AG10803 (cell line): Measurements from ENCODE around the gene IPO4.

Experiments
- DNase-seq: peaks from one replicate; pipeline ENCODE4 v3.0.0; 2010; ENCODE audit warnings: low read depth
- H3K4me3 ChIP-seq: 2 replicates; pipeline ENCODE4 v1.5.1; 2011; ENCODE audit warnings: mild to moderate bottlenecking, low read length, control low read depth
- TF ChIP-seq, protein P1 (sequence below): conservative IDR thresholded peaks from 2 replicates; pipeline ENCODE4 v1.5.1; 2011; ENCODE audit warnings: mild to moderate bottlenecking, low read length, control low read depth, inconsistent platforms

The IPO4 gene, protein sequence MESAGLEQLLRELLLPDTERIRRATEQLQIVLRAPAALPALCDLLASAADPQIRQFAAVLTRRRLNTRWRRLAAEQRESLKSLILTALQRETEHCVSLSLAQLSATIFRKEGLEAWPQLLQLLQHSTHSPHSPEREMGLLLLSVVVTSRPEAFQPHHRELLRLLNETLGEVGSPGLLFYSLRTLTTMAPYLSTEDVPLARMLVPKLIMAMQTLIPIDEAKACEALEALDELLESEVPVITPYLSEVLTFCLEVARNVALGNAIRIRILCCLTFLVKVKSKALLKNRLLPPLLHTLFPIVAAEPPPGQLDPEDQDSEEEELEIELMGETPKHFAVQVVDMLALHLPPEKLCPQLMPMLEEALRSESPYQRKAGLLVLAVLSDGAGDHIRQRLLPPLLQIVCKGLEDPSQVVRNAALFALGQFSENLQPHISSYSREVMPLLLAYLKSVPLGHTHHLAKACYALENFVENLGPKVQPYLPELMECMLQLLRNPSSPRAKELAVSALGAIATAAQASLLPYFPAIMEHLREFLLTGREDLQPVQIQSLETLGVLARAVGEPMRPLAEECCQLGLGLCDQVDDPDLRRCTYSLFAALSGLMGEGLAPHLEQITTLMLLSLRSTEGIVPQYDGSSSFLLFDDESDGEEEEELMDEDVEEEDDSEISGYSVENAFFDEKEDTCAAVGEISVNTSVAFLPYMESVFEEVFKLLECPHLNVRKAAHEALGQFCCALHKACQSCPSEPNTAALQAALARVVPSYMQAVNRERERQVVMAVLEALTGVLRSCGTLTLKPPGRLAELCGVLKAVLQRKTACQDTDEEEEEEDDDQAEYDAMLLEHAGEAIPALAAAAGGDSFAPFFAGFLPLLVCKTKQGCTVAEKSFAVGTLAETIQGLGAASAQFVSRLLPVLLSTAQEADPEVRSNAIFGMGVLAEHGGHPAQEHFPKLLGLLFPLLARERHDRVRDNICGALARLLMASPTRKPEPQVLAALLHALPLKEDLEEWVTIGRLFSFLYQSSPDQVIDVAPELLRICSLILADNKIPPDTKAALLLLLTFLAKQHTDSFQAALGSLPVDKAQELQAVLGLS

DNA sequence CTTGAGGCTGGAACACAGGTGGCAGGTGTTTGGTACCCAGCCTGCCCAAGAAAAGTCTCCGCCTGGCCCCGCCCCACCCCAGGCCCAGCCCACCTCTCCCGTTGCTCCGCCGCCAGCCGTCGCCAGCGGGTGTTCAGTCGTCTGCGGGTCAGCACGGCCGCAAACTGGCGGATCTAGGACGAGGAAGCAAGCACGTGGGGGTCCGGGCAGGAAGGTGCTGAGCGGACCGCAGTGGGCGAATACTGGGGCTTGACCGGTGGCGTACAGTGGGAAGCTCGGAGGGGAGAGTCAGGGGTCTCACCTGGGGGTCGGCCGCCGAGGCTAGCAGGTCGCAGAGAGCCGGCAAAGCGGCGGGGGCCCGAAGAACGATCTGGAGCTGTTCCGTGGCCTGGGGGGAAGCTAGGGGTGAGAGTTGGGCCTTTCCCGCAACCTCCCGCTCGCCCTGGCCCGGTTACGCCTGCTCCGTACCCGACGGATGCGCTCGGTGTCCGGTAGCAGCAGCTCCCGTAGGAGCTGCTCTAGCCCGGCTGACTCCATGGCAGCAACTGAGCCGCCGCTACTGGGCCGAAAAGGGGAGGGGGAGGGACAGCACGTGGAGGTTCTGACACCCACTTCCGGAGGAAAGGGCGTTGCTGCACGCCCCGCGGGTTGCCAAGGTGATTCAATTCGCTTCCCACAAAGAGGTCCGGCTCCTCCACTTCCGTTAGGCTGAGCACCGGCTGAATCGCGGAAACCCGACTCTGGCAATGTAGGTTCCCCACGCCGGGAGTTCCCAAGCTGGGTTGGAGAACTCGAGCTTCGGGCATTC, at the start of gene IPO4:
TSS of gene IPO4 (minus strand) at position 566 of the 808 bp plus-strand sequence. CDS start at position 537, 29 bp downstream.
- DNase-seq, result peak; percentile 98
- TF ChIP-seq, protein P1, sequence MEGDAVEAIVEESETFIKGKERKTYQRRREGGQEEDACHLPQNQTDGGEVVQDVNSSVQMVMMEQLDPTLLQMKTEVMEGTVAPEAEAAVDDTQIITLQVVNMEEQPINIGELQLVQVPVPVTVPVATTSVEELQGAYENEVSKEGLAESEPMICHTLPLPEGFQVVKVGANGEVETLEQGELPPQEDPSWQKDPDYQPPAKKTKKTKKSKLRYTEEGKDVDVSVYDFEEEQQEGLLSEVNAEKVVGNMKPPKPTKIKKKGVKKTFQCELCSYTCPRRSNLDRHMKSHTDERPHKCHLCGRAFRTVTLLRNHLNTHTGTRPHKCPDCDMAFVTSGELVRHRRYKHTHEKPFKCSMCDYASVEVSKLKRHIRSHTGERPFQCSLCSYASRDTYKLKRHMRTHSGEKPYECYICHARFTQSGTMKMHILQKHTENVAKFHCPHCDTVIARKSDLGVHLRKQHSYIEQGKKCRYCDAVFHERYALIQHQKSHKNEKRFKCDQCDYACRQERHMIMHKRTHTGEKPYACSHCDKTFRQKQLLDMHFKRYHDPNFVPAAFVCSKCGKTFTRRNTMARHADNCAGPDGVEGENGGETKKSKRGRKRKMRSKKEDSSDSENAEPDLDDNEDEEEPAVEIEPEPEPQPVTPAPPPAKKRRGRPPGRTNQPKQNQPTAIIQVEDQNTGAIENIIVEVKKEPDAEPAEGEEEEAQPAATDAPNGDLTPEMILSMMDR, result no peak
- H3K4me3 ChIP-seq, result peak within 1 kb of the TSS; percentile 83

DNA sequence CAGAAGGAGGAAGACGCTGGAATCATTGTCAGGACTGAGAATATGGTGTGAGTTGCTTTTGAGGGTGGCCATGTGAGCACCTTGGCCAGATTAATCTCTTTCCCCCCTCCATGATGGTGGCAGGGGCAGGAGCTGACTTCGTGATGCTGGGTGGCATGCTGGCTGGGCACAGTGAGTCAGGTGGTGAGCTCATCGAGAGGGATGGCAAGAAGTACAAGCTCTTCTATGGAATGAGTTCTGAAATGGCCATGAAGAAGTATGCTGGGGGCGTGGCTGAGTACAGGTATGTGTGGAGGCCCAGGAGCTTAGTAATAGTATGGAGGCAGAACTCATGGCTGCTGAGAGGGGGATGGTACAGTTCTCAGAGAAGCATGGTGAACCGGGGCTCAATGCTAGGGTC, 49.5 kb upstream of the IPO4 start:
- TF ChIP-seq, protein P1, result no peak
- no peak for DNase-seq
- H3K4me3 ChIP-seq, result no peak overlapping the region

DNA sequence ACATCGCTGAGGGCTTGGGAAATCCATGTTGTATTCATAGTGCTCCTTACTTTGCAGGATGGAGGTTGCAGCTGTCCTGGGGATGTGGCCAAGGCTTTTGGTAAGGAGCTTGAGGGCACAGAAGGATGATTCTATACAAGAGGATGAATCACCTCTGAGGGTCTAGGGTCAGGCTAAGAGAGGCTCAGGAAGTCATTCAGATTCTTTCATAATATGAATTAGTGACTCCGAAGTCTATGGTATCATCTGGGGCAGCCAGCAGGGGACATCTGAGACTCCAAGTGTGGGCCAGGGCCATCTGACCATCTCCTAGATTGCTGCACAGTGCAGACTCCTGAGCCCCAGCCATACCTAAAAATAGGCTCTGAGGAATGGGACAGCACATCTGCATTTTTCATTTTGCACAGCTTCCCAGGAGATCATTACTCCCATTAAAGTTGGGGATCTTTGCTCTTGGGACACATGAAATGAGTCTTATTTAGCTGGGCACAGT, 48.9 kb upstream of the IPO4 start:
- no peak overlapping the region for H3K4me3 ChIP-seq
- TF ChIP-seq, protein P1, result no peak
- peak; percentile 17 for DNase-seq

DNA sequence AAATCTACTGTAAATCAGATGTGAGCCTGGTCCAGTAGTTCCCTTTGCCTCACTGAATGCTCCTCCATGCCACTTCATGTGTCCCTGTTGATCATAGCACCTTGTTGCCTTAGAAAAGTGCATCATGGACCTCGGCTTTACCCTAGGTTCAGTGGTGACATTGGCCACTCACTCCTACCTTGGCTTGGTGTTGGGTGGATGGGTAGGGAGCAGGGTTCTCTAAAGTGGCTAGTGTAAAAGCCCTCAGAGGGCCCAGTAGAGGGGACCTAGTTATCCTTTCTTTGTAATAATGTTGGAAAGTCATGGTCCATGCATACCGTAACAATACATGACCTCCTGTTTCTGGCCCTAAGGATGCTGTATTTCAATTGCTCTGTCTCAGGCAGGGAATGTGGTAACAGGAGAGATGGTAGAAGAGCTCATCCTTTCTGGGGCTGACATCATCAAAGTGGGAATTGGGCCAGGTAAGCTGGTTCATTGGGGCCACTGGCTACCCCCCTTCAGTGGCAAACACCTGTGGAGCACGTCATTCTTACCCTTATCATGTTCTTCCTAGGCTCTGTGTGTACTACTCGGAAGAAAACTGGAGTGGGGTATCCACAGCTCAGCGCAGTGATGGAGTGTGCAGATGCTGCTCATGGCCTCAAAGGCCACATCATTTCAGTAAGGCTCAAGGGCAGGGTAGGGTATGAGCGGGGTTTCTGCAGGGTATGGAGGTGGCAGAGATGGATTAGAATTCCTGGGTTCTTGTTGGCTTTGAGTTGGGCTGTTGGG, 48.3 kb upstream of the IPO4 start:
- TF ChIP-seq, protein P1, result no peak
- DNase-seq, result no peak

DNA sequence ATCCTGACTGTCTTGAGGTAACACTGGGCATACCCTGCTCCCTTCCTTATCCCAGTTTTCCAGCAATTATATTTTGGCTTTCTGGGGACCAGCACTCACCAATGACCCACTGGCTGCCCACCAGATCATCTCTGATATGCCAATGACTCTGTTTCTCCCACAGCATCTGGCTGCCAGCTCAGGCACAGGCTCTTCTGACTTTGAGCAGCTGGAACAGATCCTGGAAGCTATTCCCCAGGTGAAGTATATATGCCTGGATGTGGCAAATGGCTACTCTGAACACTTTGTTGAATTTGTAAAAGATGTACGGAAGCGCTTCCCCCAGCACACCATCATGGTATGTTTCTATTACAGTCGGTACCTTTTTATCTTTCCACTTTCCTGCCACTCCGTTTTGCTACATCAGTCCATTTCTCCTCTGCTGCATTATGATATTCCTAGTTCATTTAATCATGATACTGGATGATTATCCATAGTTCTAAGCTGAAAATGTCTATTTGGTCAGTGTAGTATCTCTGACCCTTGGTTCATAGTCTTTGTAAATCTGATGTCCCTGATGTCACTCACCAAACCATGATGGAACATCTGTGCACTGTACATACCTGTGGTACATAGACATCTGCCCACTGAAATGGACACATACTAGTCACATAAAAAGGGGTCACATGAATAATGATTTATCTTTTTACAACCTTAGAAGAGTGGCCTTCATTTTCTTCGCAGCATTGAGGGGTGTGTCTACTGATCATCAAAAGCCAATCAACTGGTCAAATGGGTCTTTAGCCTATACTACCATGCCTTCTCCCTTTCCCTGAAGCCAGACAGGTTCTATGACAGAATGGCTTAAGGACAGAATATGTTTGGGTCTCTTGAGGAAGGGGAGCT, 47.4 kb upstream of the IPO4 start:
- no peak for DNase-seq
- no peak overlapping the region for H3K4me3 ChIP-seq
- TF ChIP-seq, protein P1, result no peak

More for the DNA sequence above, 48.3 kb upstream of the IPO4 start:
- no peak overlapping the region for H3K4me3 ChIP-seq
